ENCODE results near the gene DISP3. TPM values are rescaled to one million over a fixed set of nuclear protein-coding genes. Genes with fewer than 3 reads are reported as not detected.

The DISP3 gene
- total RNA-seq, 1 experiment from 2014 or later, result 2.3 TPM

DNA sequence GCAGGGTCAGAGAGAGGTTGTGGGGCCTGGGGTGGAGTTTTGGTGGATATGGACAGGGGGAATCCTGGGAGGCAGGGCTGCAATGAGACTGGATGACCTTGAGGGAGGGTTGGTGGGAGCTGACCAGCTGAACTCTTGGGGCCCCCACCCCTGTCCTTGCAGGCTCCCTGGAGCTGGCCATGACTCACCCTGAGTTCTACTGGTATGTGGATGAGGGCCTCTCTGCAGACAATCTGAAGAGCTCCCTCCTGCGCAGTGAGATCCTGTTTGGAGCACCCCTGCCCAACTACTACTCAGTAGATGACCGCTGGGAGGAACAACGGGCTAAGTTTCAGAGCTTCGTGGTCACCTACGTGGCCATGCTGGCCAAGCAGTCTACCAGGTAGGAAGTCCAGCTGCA, 23.6 kb downstream of the DISP3 start:
- intact Hi-C loops (cut with micrococcal nuclease), result no loop called here
- ChIA-PET POLR2A (no interaction called here), RAD21 (ENCODE audit: low non-redundant PET in 1 of 2, low total read pairs in 2 of 2, uncharacterized antibody in 2 of 2, unreplicated experiment in 2 of 2) (no interaction called here), CTCF (no interaction called here)
- DNase-seq (ENCODE audit: low read depth, low spot score) (no peak), ATAC-seq (no peak)
- Histone ChIP-seq H3K4me3 (replicated peaks in 1 of 2; ENCODE audit: low read depth in 1 of 2, low read length in 2 of 2) (no peak overlapping the region), H3K4me2 (ENCODE audit: low read length) (no peak overlapping the region), H3K9me3 (ENCODE audit: control insufficient read depth in 1 of 2, insufficient read depth in 1 of 2, low read depth in 1 of 2, low read length in 2 of 2) (peaks cover 14% of the 10 kb centered on the region in 2 experiments; a peak in 3 of 4 replicates), H2AFZ (ENCODE audit: low read depth, low read length, poor library complexity, severe bottlenecking) (no peak overlapping the region), H3K27me3 (ENCODE audit: insufficient read depth, low read length) (no peaks in the 10 kb centered on the region), H3K36me3 (ENCODE audit: control insufficient read depth in 1 of 2, insufficient read depth in 2 of 2, low read length in 2 of 2) (no peaks in the 10 kb centered on the region), H3K4me1 (ENCODE audit: control insufficient read depth in 1 of 2, insufficient read depth in 2 of 2, low read length in 2 of 2) (no peaks in the 10 kb centered on the region), H3K27ac (ENCODE audit: low read depth, low read length) (no peak overlapping the region), H4K20me1 (ENCODE audit: insufficient read depth) (no peaks in the 10 kb centered on the region), H3K9ac (ENCODE audit: low read length) (no peak overlapping the region), H3K79me2 (ENCODE audit: insufficient read depth, low read length) (no peaks in the 10 kb centered on the region), H3K9me2 (ENCODE audit: insufficient read depth) (no peaks in the 10 kb centered on the region)
- no TSS peak for BruUV-seq (replicated peaks)
- TF ChIP-seq ZFX (IDR thresholded peaks at IDR 0.05), result no peak
- no peak for TF ChIP-seq POLR2AphosphoS5 (IDR thresholded peaks at IDR 0.05; ENCODE audit: low read depth, low read length)

DNA sequence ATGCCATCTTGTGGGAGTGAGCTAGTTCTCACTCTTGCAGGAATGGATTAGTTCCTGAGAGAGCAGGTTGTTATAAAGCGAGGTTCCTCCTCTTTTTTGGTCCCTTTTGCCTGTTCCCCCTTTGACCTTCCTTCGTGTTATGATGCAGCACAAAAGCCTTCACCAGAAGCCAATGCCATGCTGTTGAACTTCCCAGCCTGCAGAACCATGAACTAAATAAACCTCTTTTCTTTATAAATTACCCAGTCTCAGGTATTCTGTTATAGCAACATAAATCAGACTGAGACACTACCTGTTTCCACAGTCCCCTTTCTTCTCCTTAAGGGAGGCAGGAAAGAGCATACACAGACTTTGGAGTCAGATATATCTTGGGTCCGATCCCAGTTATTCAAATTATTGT, 25.6 kb downstream of the DISP3 start:
- Histone ChIP-seq H4K20me1 (ENCODE audit: insufficient read depth) (no peaks in the 10 kb centered on the region), H3K27me3 (ENCODE audit: insufficient read depth, low read length) (no peaks in the 10 kb centered on the region), H3K9me3 (ENCODE audit: control insufficient read depth in 1 of 2, insufficient read depth in 1 of 2, low read depth in 1 of 2, low read length in 2 of 2) (peaks cover 14% of the 10 kb centered on the region in 2 experiments; a peak in 3 of 4 replicates), H3K9me2 (ENCODE audit: insufficient read depth) (no peaks in the 10 kb centered on the region), H3K27ac (ENCODE audit: low read depth, low read length) (no peak overlapping the region), H3K79me2 (ENCODE audit: insufficient read depth, low read length) (no peaks in the 10 kb centered on the region), H3K4me1 (ENCODE audit: control insufficient read depth in 1 of 2, insufficient read depth in 2 of 2, low read length in 2 of 2) (no peaks in the 10 kb centered on the region), H3K36me3 (ENCODE audit: control insufficient read depth in 1 of 2, insufficient read depth in 2 of 2, low read length in 2 of 2) (no peaks in the 10 kb centered on the region), H3K4me3 (replicated peaks in 1 of 2; ENCODE audit: low read depth in 1 of 2, low read length in 2 of 2) (no peak overlapping the region), H3K4me2 (ENCODE audit: low read length) (no peak overlapping the region), H3K9ac (ENCODE audit: low read length) (no peak overlapping the region), H2AFZ (ENCODE audit: low read depth, low read length, poor library complexity, severe bottlenecking) (no peak overlapping the region)
- no peak for DNase-seq (ENCODE audit: low read depth, low spot score)
- ChIA-PET CTCF (no interaction called here), RAD21 (ENCODE audit: low non-redundant PET in 1 of 2, low total read pairs in 2 of 2, uncharacterized antibody in 2 of 2, unreplicated experiment in 2 of 2) (no interaction called here), POLR2A (no interaction called here)
- intact Hi-C loops (cut with micrococcal nuclease), result no loop called here
- TF ChIP-seq FOSL1 (IDR thresholded peaks at IDR 0.05; ENCODE audit: low read depth), result no peak
- no peak for TF ChIP-seq POLR2A (IDR thresholded peaks at IDR 0.05; ENCODE audit: borderline replicate concordance, extremely low read depth, insufficient read depth, insufficient read length)
- TF ChIP-seq, protein P1, sequence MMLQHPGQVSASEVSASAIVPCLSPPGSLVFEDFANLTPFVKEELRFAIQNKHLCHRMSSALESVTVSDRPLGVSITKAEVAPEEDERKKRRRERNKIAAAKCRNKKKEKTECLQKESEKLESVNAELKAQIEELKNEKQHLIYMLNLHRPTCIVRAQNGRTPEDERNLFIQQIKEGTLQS (IDR thresholded peaks at IDR 0.05), result no peak
- TF ChIP-seq RAD21 (IDR thresholded peaks at IDR 0.05; ENCODE audit: low read depth), result no peak
- no peak for TF ChIP-seq ZNF274 (IDR thresholded peaks at IDR 0.05; ENCODE audit: low read depth, low read length)
- TF ChIP-seq, protein P2, sequence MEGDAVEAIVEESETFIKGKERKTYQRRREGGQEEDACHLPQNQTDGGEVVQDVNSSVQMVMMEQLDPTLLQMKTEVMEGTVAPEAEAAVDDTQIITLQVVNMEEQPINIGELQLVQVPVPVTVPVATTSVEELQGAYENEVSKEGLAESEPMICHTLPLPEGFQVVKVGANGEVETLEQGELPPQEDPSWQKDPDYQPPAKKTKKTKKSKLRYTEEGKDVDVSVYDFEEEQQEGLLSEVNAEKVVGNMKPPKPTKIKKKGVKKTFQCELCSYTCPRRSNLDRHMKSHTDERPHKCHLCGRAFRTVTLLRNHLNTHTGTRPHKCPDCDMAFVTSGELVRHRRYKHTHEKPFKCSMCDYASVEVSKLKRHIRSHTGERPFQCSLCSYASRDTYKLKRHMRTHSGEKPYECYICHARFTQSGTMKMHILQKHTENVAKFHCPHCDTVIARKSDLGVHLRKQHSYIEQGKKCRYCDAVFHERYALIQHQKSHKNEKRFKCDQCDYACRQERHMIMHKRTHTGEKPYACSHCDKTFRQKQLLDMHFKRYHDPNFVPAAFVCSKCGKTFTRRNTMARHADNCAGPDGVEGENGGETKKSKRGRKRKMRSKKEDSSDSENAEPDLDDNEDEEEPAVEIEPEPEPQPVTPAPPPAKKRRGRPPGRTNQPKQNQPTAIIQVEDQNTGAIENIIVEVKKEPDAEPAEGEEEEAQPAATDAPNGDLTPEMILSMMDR (IDR thresholded peaks at IDR 0.05 in 2 of 3, conservative IDR thresholded peaks at IDR 0.05 in 1 of 3; ENCODE audit: borderline replicate concordance in 1 of 3, insufficient read depth in 1 of 3, low read depth in 2 of 3, low read length in 2 of 3), result no peak
- BruUV-seq (replicated peaks), result no TSS peak
- ATAC-seq, result no peak

Measured in HCT116 (cell line).